GM21367 (cell line): ENCODE data around the gene GRID1.
"Not testable (repeated sequence)": the region's sequence is repeated elsewhere in the genome, so short reads cannot be mapped to it uniquely, and the experiment has no call there.

Experiments used
- ATAC-seq: cut with Tn5 transposase; IDR thresholded peaks from one replicate; pipeline ENCODE4 v1.9.1; 2021; ENCODE audit not compliant: unreplicated experiment

The GRID1 gene

DNA sequence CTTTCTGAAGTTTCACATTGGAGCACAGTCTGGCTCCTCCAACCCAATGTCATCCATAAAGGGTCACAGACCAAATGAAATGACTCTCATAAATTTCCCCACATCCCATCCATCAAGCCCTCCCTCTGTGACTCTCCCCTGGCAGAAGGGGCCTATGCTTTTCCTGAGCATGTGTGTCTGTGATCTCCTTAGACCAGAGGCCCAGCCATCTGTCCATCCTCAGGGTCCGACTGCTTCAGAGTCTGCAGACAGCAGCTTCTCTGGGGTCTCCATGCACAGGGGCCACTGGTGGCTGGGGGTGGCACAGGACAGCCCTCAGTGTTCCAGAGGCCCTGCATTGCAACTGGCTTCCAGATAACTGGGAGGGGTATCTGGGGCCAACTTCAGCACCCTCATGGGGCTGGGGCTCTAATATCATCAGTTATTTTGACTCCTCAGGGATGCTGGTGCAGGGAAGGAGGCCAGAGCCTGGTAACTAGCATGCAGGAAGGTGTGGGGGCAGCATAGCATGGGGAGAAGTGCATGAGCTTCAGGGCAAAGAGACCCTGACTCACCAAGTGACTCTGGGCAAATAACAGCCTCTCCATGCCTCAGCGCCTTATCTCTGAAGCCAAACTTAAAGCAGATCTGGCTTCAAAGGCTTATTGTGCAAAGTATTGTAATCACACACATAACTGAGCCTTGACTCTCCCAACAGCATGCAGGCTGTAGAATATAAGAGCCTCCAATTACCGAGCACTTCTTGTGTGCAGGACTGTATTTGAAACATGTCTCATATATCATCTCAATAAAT, 266.9 kb downstream of the GRID1 start:
- ATAC-seq: no peak

DNA sequence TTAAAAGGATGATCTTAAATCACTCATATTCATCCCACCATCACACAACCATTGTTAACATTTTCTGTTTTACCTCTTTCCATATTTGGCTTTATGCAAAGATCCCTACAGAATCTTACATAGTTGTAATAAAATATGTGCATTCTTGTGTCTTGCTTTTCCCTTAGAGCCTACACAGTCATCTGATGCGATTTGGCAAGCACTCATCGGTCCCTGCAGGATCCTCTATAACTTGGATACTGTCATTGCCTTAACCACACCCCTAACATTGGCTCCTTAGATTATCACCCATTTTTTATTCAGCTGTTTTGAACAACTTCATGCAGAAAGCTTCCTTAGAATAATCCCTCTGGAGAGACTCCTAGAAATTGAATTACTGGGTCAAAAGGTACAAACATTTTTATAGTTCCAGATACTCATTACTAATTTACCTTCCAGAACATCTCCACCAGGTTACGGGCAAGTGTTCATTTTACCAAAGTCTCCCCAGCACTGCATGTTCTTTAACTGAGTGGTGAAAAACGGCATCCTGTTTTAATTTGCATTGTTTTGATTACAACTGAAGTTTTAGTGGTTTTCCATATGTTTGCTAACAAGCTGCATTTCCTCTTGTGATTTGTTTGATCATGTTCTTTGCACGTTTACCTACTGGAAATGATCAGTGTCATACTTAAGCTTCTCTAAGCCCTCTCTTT, 268.3 kb downstream of the GRID1 start:
- ATAC-seq: no peak

DNA sequence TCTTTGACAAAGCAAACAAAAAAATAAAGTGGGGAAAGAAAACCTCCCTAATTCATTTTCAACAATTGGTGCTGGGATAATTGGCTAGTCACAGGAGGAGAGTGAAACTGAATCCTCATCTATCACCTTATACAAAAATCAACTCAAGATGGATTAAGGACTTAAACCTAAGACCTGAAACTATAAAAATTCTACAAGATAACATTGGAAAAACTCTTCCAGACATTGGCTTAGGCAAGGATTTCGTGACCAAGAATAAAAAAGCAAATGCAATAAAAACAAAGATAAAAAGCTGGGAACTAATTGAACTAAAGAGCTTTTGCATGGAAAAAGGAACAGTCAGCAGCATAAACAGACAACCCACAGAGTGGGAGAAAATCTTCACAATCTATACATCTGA, 271.5 kb downstream of the GRID1 start:
- ATAC-seq: not testable (repeated sequence)

DNA sequence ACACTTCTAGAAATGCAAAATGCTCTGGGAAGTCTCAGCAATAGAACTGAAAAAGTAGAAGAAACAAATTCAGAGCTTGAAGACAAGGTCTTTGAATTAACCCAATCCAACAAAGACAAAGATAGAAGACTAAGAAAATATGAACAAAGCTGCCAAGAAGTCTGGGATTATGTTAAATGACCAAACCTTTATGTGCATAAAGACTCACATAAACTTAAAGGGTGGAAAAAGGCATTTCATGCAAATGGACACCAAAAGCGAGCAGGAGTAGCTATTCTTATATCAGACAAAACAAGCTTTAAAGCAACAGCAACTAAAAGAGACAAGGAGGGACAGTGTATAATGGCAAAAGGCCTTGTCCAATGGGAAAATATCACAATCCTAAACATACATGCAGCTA, 274.3 kb downstream of the GRID1 start:
- ATAC-seq: not testable (repeated sequence)

DNA sequence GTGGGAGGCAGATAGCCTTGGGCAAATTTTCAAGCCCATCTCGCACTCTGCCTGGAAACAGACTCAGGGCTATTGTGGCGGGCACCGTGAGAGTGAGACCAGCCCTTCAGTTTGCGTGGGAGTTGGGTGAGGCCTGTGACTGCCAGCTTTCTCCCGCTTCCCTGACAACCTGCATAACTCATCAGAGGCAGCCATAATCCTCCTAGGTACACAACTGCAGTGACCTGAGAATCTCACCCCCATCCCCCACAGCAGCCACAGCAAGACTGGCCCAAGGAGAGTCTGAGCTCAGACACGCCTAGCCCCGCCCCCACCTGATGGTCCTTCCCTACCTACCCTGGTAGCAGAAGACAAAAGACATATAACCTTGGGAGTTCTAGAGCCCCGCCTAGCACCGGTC, 275.4 kb downstream of the GRID1 start:
- ATAC-seq: no peak

DNA sequence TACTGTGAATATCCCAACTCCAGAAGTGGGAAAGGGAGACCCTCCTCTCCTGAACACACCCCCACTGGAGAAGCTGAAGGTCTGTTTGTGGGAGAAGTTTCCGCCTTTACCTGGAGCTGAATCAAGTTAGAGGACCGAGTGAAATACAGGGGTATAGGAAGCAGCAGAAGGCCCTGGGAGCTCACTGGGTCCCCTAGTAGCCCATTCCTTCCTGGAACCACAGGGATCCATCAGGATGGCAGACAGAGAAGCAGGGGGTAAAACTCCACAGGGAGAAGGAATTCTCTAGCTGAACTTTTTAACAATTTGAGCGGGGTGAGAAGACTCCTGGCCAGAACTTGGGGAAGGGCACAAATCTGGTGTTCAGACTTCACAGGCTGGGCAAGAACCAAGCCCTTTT, 275.8 kb downstream of the GRID1 start:
- no peak for ATAC-seq

DNA sequence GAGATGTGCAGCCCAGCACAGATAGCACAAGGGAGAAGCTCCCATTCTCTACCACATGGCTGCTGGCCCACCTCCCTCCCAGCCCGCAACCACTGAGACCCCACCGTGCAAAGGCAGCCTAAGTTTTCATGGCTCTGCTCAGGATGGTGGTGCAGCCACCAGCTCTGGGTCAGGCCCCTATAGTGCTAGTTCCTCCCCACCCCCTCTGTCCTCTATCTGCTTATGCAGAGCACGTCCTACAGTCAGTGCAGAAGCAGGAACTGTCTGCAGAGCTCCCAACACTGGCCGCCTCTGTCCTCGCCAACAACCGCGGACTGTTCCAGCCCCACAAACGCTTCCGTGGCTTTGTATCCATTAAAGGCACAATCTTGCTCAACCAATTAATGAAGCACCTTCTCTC, 278.9 kb downstream of the GRID1 start:
- ATAC-seq: no peak

DNA sequence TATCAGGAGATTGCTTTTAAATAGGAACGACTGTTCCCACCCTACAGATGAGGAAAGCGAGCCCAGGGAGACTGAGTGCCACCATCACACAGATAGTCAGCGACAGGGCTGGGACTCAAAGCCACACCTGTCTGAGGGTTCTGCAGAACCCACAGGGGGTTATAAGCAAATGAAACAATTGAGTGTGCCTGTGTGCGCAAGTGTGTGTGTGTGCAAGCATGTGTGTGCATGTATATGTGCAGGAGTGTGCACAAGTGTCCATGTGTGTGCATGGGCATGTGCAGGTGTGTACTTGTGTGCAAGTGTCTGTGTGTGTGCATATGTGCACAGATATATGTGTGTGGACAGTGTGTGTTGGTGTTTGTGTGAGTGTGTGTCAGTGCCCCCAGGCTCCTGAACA, 280.2 kb downstream of the GRID1 start:
- no peak for ATAC-seq

DNA sequence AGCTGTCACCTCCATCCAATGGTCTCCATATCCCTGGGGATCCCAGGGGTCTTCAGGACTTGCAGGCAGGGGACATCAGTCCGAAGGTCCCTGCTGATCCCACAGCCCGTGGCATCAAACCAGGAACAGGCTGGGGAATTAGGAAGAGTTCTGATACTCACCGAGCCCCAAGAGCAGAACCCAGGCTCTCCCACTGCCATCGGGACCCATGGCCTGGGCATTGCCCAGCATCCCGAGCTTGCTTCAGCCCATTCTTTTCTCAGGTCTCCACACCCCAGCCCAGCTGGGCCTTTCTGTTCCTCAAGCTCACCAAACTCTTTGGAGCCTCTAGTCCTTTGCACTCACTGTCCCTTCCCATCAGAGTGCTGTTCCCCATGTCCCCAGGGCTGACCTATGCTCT, 280.9 kb downstream of the GRID1 start:
- no peak for ATAC-seq

DNA sequence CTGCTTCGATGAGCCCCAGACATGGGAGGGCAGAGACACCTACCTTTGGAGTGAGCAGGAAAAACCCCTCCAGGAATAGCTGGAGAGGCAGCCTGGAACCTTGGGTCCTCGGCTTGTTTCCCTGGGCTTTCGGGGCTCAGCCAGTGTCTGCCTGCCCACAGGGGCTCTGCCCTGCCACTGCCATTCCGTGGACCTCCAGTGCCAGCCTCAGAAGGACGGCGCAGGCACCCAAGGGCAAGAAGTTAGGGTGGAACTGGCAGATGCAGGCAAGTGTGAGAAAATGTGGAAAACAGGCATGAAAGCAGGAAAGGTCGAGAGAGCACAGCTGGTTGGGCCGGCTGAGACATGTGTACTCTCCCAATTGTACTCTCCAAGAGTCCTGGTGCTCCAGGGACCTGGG, 281.5 kb downstream of the GRID1 start:
- ATAC-seq: no peak

DNA sequence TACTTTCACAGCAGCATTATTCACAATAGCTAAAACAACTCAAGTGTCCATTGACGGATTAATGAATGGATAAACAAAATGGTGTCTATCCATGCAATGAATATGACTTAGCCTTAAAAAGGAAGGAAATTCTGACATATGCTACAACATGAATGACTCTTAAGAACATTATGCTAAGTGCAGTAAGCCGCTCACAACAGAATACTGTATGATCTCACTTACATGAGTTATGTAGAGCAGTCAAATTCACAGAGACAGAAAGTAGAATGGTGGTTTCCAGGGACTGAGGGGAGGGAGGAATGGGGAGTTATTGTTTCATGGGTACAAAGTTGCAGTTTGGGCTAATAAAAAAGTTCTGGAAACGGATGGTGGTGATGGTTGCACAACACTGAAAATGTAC, 282.0 kb downstream of the GRID1 start:
- no peak for ATAC-seq

DNA sequence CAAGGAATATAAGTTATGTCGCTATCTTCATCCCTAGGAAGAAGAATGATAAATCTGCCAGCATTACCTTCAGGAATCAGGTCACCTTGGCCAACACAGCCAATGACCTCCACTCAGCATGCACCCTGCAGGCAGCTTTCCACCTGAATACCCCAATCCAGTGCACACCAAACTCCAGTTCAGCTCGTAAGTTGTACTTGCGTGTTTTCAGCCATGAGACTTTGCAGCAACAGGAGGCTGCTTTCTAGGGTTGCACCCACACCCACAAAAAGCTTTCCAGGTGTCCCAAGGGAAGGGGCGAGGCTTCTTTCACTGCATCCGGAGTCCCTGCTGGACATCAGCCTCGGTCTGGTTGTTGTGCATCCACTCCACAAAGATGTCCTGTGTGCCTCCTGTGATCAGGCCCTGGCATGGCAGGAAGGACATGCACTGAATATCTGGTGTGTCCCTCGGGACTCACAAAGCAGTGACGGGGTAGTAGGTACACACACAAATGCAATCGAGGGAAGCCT, 282.9 kb downstream of the GRID1 start:
- ATAC-seq: no peak

DNA sequence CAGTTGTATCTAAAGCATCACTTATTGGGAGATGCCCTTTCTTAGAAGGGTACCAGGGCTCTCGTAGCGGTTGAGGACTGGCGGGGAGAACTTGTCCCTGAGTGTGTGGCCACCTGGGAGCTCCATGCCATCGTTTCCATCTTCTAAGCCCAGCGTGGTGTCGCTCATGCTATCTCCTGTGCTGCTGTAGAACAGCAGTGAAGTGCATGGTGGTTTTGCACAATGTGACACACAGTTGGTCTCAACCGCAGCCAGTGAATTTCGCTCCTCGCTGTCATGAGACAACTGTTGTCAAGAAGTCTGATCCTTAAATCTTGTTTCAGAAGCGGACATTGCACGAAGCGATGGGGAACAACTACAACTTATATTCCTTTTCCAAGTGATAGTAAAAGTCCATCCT, 283.4 kb downstream of the GRID1 start:
- ATAC-seq: no peak

DNA sequence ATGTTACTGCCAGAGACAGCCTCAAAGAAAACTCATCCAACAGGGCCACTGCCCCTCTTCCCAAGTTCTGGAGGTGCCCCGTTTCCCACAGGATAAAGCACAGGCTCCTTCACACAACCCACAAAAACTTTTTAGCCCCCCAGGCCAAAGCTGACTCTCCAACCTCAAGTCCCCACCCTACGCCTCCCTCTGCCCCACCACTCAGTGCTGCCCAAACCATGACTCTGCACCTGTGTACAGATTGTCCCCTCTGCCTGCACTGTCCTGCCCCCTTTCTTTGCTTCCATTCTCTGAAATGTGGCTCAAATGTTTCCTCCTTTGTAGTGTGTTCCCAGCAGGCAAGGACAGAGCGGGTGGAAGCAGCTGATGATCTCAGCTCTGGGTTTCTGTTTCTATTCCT, 284.0 kb downstream of the GRID1 start:
- ATAC-seq: no peak

DNA sequence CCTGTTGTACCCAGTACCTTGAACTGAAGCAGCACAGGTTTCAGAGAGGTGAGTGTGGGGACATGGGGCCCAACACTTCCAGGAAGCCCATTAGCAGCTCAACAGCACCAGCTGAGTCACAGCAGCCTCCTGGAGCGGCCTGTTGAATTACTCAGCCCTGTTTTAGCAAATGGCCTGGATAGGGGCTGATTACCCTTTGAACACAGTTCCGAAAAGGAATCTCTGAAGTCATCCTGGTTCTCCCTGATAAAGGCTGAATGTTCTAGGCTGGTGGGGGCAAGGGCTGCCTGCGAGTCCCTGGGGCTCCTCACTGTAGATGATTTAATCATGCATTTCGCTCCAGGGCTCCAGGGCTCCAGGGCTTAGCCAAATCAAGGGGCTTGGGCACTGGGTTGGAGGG, 287.5 kb downstream of the GRID1 start:
- ATAC-seq: no peak

DNA sequence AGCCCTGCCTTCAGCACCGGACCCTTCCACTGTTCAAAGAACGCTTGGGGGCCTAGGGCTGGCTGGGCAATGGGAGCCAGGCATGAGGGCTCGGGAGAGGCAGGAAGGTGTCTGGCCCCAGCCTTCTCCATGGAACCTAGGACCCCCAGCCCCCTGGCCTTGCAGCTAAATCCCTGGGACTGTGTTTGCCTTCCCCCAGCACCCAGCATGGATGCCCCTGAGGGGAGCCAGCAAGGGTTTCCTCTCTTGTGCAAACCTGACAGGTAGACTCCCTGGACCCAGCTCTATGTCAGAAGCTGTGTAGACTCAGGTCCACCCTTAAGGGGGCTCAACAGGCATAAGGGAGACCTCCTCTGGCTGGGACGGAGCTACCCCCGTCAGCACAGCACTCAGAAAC, 288.0 kb downstream of the GRID1 start:
- no peak for ATAC-seq

DNA sequence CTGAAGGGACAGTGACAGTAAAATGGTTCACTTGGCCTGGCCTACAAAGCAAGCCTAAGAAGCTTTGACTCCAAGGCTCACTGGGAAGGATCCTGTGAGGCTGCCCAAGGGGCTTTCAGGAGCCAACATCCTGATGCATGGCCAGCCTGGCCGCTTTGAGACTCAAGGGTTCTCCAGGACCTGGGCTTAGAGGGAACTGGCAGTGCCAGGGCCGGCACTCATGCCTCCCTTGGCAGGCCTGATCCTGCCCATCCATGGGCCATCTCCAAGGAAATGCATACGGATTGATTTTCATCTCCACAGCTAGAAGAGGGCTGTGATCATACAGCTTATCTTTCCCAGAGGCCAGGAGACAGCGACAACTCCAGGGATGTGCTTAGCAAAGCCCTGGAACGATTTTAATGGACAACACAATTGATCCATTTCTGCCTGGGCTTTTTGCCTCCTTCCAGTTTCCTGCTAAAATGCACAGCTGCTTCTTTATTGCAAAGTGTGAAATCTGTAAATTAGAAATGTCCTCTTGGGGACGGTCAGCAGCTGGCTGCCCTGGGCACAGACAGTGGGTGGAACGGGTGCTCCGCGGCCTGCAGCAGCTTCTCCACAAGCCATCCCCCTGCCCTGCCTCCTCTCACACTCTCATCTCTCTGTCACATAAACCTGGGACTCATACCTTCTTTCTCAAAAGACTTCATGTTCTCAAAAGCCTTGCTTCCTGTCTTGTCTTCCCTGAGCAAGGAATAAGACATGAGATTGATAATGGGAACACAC, 288.5 kb downstream of the GRID1 start:
- no peak for ATAC-seq

DNA sequence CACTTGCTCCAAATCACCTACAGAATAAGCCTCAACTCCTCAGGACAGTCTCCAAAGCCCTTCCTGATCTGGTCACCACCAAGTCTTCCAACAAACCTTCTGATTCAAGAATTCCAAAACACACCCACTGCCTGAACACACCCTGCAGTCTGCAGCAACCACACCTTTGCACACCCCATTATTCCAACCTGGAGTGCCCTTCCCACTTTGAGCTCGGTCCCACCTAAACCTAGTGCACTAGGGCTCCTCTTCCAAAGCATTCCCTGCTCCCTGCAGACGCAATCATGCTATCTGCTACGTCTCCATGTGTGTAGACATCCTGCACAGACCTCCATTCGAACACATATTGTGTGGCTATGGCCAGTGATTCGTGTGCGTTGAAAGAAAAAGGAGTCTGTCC, 289.3 kb downstream of the GRID1 start:
- no peak for ATAC-seq

DNA sequence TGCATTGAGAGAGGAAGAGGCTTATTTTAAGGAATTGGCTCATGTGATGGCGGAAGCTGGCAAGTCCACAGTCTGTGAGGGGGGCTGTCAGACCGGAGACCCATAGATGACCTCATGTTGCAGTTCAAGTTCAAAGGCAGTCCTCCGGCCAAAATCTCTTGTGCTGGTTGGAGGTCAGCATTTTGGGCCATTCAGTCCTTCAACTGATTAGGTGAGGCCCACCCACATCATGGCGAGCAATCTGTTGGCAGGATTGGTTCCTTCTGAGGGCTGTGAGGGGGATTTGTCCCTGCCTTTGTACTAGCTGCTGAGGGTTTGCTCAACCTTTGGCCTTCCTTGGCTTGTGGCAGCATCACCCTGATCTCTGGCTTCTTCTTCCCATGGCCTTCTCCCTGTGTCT, 290.1 kb downstream of the GRID1 start:
- ATAC-seq: not testable (repeated sequence)

DNA sequence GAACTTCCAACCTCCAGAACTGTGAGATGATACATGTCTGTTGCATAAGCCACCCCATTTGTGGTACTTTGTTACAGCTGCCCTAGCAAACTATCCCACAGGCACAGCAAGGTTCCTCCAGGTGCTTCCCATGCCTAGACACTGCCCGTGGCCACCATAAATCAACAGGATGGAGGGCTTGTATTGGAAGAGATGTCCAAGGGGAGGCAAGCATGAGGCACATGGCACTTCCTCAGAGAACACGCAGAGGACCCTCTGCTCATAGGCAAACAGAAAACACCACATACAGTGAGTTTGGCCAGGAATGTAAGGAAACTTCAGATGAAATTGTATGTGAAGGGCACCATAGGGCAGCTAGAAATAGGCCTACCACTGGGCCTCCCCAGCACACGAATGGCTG, 291.1 kb downstream of the GRID1 start:
- ATAC-seq: no peak

DNA sequence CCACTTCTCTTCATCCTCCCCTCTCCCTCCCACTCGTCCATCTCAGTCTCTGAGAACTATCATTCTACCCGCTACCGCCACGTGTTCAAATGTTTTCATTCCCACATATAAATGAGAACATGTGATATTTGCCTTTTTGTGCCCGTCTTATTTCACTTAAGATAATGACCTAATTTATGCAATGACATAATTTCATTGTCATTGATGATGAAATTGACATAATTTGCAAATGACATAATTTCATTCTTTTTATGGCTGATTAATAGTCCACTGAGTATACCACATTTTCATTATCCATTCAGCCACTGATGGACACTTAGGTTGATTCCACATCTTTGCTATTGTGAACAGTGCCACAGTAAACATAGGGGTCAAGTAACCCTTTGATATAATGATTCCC, 292.3 kb downstream of the GRID1 start:
- no peak for ATAC-seq
